Prostate gland (tissue), 2 donors: ENCODE results near the gene CDC42SE1.

ENCODE experiments used
- CTCF ChIP-seq, 4 experiments: fragments of 200-600 bp in 2 of 4; fragments of 450-650 bp in 2 of 4; sonication (generic) in 2 of 4; IDR thresholded peaks; 1 replicate in 3 of 4; 2 replicates in 1 of 4; pipeline ENCODE4 v1.5.1; 2016 to 2019; ENCODE audit warnings: antibody characterized with exemption in 4 of 4, mild to moderate bottlenecking in 2 of 4, moderate library complexity in 2 of 4
- POLR2A ChIP-seq: fragments of 450-650 bp; IDR thresholded peaks from one replicate; pipeline ENCODE4 v1.6.1; 2016; ENCODE audit warnings: antibody characterized with exemption, mild to moderate bottlenecking
- POLR2AphosphoS5 ChIP-seq: sonication (generic); formaldehyde crosslinking; IDR thresholded peaks from one replicate; pipeline ENCODE4 v1.6.1; 2017; ENCODE audit warnings: antibody characterized with exemption

GRCh38 chr1:151026460-151026859, 33.0 kb downstream of the CDC42SE1 start:
- TF ChIP-seq CTCF (IDR thresholded peaks at IDR 0.05), result no peak
- no peak for TF ChIP-seq POLR2A
- no peak for TF ChIP-seq POLR2AphosphoS5
